HCT116 (cell line): ENCODE results near the gene SIRPG.

Experiments used
- EGR1 ChIP-seq: IDR thresholded peaks from 2 replicates; pipeline ENCODE4 v1.6.1; 2012; ENCODE audit warnings: low read depth
- POLR2A ChIP-seq: IDR thresholded peaks from 2 replicates; pipeline ENCODE4 v1.7.0; 2011; ENCODE audit warnings: borderline replicate concordance; ENCODE audit not compliant: insufficient read depth, insufficient read length; ENCODE audit errors: extremely low read depth
- POLR2AphosphoS5 ChIP-seq: IDR thresholded peaks from 2 replicates; pipeline ENCODE4 v1.6.1; 2011; ENCODE audit warnings: mild to moderate bottlenecking, low read depth, low read length, moderate library complexity
- RAD21 ChIP-seq: IDR thresholded peaks from 2 replicates; pipeline ENCODE4 v1.6.1; 2012; ENCODE audit warnings: low read depth, mild to moderate bottlenecking
- TF ChIP-seq, protein P1 (sequence below), 3 experiments: fragments of 200-600 bp in 1 of 3; sonication (generic) in 1 of 3; IDR thresholded peaks in 2 of 3; conservative IDR thresholded peaks in 1 of 3; 2 replicates each; pipeline ENCODE4 v1.5.1; 2012 to 2017; ENCODE audit warnings: low read depth in 2 of 3, low read length in 2 of 3, antibody characterized with exemption in 1 of 3, borderline replicate concordance in 1 of 3, control low read depth in 1 of 3, mild to moderate bottlenecking in 1 of 3, mixed read lengths in 1 of 3, mixed run types in 1 of 3, moderate library complexity in 1 of 3; ENCODE audit not compliant: insufficient read depth in 1 of 3

DNA sequence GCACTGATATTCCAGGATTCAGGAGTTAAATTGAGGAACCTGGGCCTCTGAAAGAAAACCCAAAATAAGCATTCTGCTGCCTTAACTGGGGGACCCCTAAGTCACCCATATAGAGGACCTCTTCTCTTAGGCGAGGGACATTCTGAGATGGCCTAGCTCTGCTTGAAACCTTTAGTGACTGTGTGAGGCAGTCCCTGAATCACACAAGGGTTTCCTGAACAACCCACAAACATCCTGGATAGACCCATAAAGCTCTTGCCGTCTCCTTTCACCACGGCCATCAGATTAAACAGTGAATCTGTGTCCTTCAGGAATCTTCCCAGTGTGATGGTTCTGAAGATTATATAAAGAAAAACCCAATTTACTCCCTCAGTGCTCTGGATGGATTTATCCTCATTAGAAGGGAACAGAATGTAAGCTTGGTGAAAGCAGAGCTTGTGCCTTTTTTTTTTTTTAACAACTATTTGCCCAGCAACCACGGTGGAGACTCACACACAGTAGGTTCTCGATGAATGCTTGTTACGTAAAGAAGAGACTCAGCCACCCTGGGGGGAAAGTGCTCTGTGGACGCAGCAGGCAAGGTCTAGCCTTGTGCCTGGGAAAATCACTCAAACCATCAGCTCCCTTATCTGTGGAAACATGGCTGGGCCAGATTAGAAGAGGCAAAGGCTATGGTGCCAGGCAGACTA lies 39.1 kb upstream of the SIRPG start:
- TF ChIP-seq RAD21 (no peak), POLR2AphosphoS5 (no peak), EGR1 (no peak), POLR2A (no peak)
- TF ChIP-seq, protein P1, sequence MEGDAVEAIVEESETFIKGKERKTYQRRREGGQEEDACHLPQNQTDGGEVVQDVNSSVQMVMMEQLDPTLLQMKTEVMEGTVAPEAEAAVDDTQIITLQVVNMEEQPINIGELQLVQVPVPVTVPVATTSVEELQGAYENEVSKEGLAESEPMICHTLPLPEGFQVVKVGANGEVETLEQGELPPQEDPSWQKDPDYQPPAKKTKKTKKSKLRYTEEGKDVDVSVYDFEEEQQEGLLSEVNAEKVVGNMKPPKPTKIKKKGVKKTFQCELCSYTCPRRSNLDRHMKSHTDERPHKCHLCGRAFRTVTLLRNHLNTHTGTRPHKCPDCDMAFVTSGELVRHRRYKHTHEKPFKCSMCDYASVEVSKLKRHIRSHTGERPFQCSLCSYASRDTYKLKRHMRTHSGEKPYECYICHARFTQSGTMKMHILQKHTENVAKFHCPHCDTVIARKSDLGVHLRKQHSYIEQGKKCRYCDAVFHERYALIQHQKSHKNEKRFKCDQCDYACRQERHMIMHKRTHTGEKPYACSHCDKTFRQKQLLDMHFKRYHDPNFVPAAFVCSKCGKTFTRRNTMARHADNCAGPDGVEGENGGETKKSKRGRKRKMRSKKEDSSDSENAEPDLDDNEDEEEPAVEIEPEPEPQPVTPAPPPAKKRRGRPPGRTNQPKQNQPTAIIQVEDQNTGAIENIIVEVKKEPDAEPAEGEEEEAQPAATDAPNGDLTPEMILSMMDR (IDR thresholded peaks at IDR 0.05 in 2 of 3, conservative IDR thresholded peaks at IDR 0.05 in 1 of 3; ENCODE audit: borderline replicate concordance in 1 of 3, insufficient read depth in 1 of 3, low read depth in 2 of 3, low read length in 2 of 3), result no peak
